ENCODE data around the gene APELA.

- TF ChIP-seq CTCF (IDR thresholded peaks at IDR 0.05; ENCODE audit: low read depth, low read length) (peak; percentile 9), POLR2A (IDR thresholded peaks at IDR 0.05; ENCODE audit: extremely low read depth, insufficient read length) (no peak), MYC (IDR thresholded peaks at IDR 0.05; ENCODE audit: low read depth, low read length) (no peak)
Measured at GRCh38 chr4:164937576-164938270, 60.7 kb downstream of the APELA start.
